H9 (cell line): ENCODE measurements around the gene MSANTD2. TPM values are rescaled to one million over a fixed set of nuclear protein-coding genes. Genes with fewer than 3 reads are reported as not detected.

Experiments
- DNase-seq: peaks from one replicate; pipeline ENCODE4 v3.0.0-alpha.2; 2017
- H2AFZ ChIP-seq: one replicate; pipeline ENCODE4 v1.6.1; 2013; ENCODE audit warnings: mild to moderate bottlenecking, low read length, control low read depth, moderate library complexity
- H2AK5ac ChIP-seq: 2 replicates; pipeline ENCODE4 v1.6.1; 2013; ENCODE audit warnings: low read length, control low read depth, mixed read lengths; ENCODE audit not compliant: insufficient read length
- H2BK120ac ChIP-seq: one replicate; pipeline ENCODE4 v1.6.1; 2013; ENCODE audit warnings: low read depth, mild to moderate bottlenecking, low read length, control low read depth, inconsistent platforms; ENCODE audit not compliant: poor library complexity, severe bottlenecking
- H2BK12ac ChIP-seq: 2 replicates; pipeline ENCODE4 v1.6.1; 2013; ENCODE audit warnings: low read length, control low read depth, mixed read lengths, low read depth; ENCODE audit not compliant: insufficient read length
- H2BK15ac ChIP-seq: 2 replicates; pipeline ENCODE4 v1.6.1; 2013; ENCODE audit warnings: low read depth, low read length, control low read depth
- H2BK20ac ChIP-seq: one replicate; pipeline ENCODE4 v1.6.1; 2013; ENCODE audit warnings: low read depth, mild to moderate bottlenecking, low read length, control low read depth, inconsistent platforms; ENCODE audit not compliant: poor library complexity, severe bottlenecking
- H2BK5ac ChIP-seq: 2 replicates; pipeline ENCODE4 v1.6.1; 2013; ENCODE audit warnings: low read length, control low read depth, mixed read lengths; ENCODE audit not compliant: insufficient read length
- H3K14ac ChIP-seq: 2 replicates; pipeline ENCODE4 v1.6.1; 2013; ENCODE audit warnings: low read length, control low read depth; ENCODE audit not compliant: insufficient read depth
- H3K18ac ChIP-seq: 2 replicates; pipeline ENCODE4 v1.6.1; 2013; ENCODE audit warnings: low read depth, mild to moderate bottlenecking, mixed read lengths, low read length, control low read depth; ENCODE audit not compliant: insufficient read length
- H3K23ac ChIP-seq: 2 replicates; pipeline ENCODE4 v1.6.1; 2013; ENCODE audit warnings: low read length, control low read depth, mixed read lengths, low read depth; ENCODE audit not compliant: insufficient read length
- H3K23me2 ChIP-seq: 2 replicates; pipeline ENCODE4 v1.6.1; 2013; ENCODE audit warnings: low read depth, mild to moderate bottlenecking, mixed read lengths, low read length, control low read depth; ENCODE audit not compliant: insufficient read length, poor library complexity, severe bottlenecking
- H3K27ac ChIP-seq: 2 replicates; pipeline ENCODE4 v1.5.1; 2013; ENCODE audit warnings: low read length, control low read depth, mixed read lengths, low read depth; ENCODE audit not compliant: insufficient read length
- H3K27me3 ChIP-seq: 2 replicates; pipeline ENCODE4 v1.6.1; 2013; ENCODE audit warnings: low read length, control low read depth, inconsistent platforms; ENCODE audit not compliant: insufficient read depth
- H3K4ac ChIP-seq: 2 replicates; pipeline ENCODE4 v1.6.1; 2013; ENCODE audit warnings: low read depth, mild to moderate bottlenecking, control low read depth, inconsistent platforms, low read length, moderate library complexity
- H3K4me1 ChIP-seq: 2 replicates; pipeline ENCODE4 v1.6.1; 2013; ENCODE audit warnings: low read length, control low read depth, inconsistent platforms; ENCODE audit not compliant: insufficient read depth
- H3K4me2 ChIP-seq: 2 replicates; pipeline ENCODE4 v1.6.1; 2013; ENCODE audit warnings: low read length, control low read depth, mixed read lengths; ENCODE audit not compliant: insufficient read length, insufficient read depth
- H3K56ac ChIP-seq: 2 replicates; pipeline ENCODE4 v1.6.1; 2013; ENCODE audit warnings: low read depth, mild to moderate bottlenecking, mixed read lengths, low read length, control low read depth; ENCODE audit not compliant: insufficient read length
- H3K79me1 ChIP-seq: 2 replicates; pipeline ENCODE4 v1.6.1; 2013; ENCODE audit warnings: low read depth, mild to moderate bottlenecking, moderate library complexity, low read length, control low read depth, inconsistent platforms; ENCODE audit not compliant: insufficient read depth, poor library complexity, severe bottlenecking
- H3K79me2 ChIP-seq: 2 replicates; pipeline ENCODE4 v1.6.1; 2013; ENCODE audit warnings: low read length, control low read depth, inconsistent platforms; ENCODE audit not compliant: insufficient read depth
- H3K9ac ChIP-seq: 2 replicates; pipeline ENCODE4 v1.6.1; 2013; ENCODE audit warnings: low read length, control low read depth, mixed read lengths; ENCODE audit not compliant: insufficient read length; ENCODE audit errors: extremely low read depth
- H3K9me3 ChIP-seq: one replicate; pipeline ENCODE4 v1.6.1; 2013; ENCODE audit warnings: low read depth, low read length, inconsistent platforms; ENCODE audit not compliant: control insufficient read depth
- H3T11ph ChIP-seq: one replicate; pipeline ENCODE4 v1.6.1; 2013; ENCODE audit warnings: mild to moderate bottlenecking, low read length, control low read depth, inconsistent platforms
- H4K20me1 ChIP-seq: one replicate; pipeline ENCODE4 v1.6.1; 2013; ENCODE audit not compliant: control insufficient read depth, insufficient read length, insufficient read depth
- H4K5ac ChIP-seq: 2 replicates; pipeline ENCODE4 v1.6.1; 2013; ENCODE audit warnings: low read depth, mild to moderate bottlenecking, mixed read lengths, low read length, control low read depth; ENCODE audit not compliant: insufficient read length
- H4K8ac ChIP-seq: replicated peaks from 2 replicates; pipeline ENCODE4 v1.6.1; 2013; ENCODE audit warnings: low read length, control low read depth, mixed read lengths, low read depth; ENCODE audit not compliant: insufficient read length
- H4K91ac ChIP-seq: 2 replicates; pipeline ENCODE4 v1.6.1; 2013; ENCODE audit warnings: low read depth, mild to moderate bottlenecking, moderate library complexity, mixed read lengths, low read length, control low read depth; ENCODE audit not compliant: insufficient read length
- H3K27ac Mint-ChIP-seq, 3 experiments: 2 replicates in 2 of 3; 3 replicates in 1 of 3; pipeline ENCODE4 v1.8.0; 2020 to 2021; ENCODE audit warnings: mixed read lengths in 3 of 3, mild to moderate bottlenecking in 1 of 3, moderate library complexity in 1 of 3
- H3K27me3 Mint-ChIP-seq: 2 replicates; pipeline ENCODE4 v1.8.0; 2021; ENCODE audit warnings: low read depth, mild to moderate bottlenecking, moderate library complexity, mixed read lengths
- H3K36me3 Mint-ChIP-seq, 3 experiments: 2 replicates in 2 of 3; 3 replicates in 1 of 3; pipeline ENCODE4 v1.8.0; 2020 to 2021; ENCODE audit warnings: low read depth in 3 of 3, mixed read lengths in 3 of 3; ENCODE audit not compliant: insufficient read depth in 1 of 3
- H3K4me1 Mint-ChIP-seq, 2 experiments: 2 replicates each; pipeline ENCODE4 v1.8.0; 2020; ENCODE audit warnings: mixed read lengths in 2 of 2
- H3K4me3 Mint-ChIP-seq, 2 experiments: 2 replicates in 1 of 2; 3 replicates in 1 of 2; pipeline ENCODE4 v1.8.0; 2020 to 2021; ENCODE audit warnings: mild to moderate bottlenecking in 2 of 2, mixed read lengths in 2 of 2, moderate library complexity in 1 of 2
- H3K9me3 Mint-ChIP-seq, 2 experiments: 2 replicates in 1 of 2; 3 replicates in 1 of 2; pipeline ENCODE4 v1.8.0; 2020; ENCODE audit warnings: mild to moderate bottlenecking in 2 of 2, mixed read lengths in 2 of 2, moderate library complexity in 1 of 2
- WGBS: extraction: QIAGEN DNeasy Blood & Tissue Kit; methylation state at CpG from one replicate; pipeline ENCODE4 v1.1.7; 2013; ENCODE audit warnings: missing lambda C conversion rate, low lambda C conversion rate, mixed read lengths; ENCODE audit not compliant: insufficient read length; ENCODE audit errors: extremely low coverage; 5-methylcytosine and 5-hydroxymethylcytosine counted together
- total RNA-seq: library from RNA; stranded (reverse); gene quantifications from 2 replicates; pipeline ENCODE4 v1.2.1, GENCODE V29; 2021
- TF ChIP-seq, protein P1 (sequence below): fragments of 200-600 bp; sonication (generic); conservative IDR thresholded peaks from 3 replicates; pipeline ENCODE4 v1.8.0; 2021; ENCODE audit warnings: antibody characterized with exemption, mild to moderate bottlenecking

MSANTD2 gene
- total RNA-seq, 1 experiment from 2014 or later, result 18.1 TPM

DNA sequence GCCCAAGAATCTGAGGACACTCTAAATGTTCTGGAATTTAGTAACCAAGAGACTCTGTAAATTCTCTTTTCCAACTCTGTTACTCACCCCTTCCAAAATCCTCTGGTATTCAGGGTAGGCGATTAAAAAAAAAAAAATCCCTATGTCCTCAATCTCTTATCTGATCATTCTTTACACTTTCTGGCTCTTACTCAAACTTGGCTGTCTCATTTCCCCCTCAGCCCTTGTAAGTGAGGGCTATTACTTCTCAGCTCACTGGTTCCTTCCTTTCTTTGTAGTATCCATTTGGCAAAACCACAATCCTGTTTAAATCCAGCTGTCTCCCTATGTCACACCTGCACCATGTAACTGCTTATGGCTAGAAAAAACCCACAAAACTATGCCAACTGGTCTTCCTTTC is 12.7 kb upstream of the MSANTD2 start:
- Mint-ChIP-seq H3K4me3 (no peak overlapping the region), H3K27me3 (peaks cover 22% of the 10 kb centered on the region), H3K4me1 (no peaks in the 10 kb centered on the region), H3K36me3 (no peaks in the 10 kb centered on the region; a peak in 1 of 7 replicates), H3K9me3 (no peaks in the 10 kb centered on the region), H3K27ac (no peak overlapping the region; a peak in 1 of 7 replicates)
- H2AFZ ChIP-seq, result no peak overlapping the region
- no peaks in the 10 kb centered on the region for H3K9me3 ChIP-seq
- no peaks in the 10 kb centered on the region for H3K4me1 ChIP-seq
- H3K9ac ChIP-seq, result no peak overlapping the region
- no peaks in the 10 kb centered on the region for H4K20me1 ChIP-seq
- H3K79me2 ChIP-seq, result no peaks in the 10 kb centered on the region
- H4K5ac ChIP-seq, result no peak overlapping the region
- no peak for DNase-seq
- H4K91ac ChIP-seq, result no peak overlapping the region
- no peak overlapping the region for H3K23ac ChIP-seq
- no peak overlapping the region for H2BK120ac ChIP-seq
- no peak overlapping the region for H2AK5ac ChIP-seq
- H3K23me2 ChIP-seq, result no peaks in the 10 kb centered on the region
- H2BK15ac ChIP-seq, result no peak overlapping the region
- H3K79me1 ChIP-seq, result no peaks in the 10 kb centered on the region
- no peak overlapping the region for H3K56ac ChIP-seq
- H2BK12ac ChIP-seq, result no peak overlapping the region
- H3T11ph ChIP-seq, result no peak overlapping the region
- no peak overlapping the region for H3K4me2 ChIP-seq
- TF ChIP-seq, protein P1, sequence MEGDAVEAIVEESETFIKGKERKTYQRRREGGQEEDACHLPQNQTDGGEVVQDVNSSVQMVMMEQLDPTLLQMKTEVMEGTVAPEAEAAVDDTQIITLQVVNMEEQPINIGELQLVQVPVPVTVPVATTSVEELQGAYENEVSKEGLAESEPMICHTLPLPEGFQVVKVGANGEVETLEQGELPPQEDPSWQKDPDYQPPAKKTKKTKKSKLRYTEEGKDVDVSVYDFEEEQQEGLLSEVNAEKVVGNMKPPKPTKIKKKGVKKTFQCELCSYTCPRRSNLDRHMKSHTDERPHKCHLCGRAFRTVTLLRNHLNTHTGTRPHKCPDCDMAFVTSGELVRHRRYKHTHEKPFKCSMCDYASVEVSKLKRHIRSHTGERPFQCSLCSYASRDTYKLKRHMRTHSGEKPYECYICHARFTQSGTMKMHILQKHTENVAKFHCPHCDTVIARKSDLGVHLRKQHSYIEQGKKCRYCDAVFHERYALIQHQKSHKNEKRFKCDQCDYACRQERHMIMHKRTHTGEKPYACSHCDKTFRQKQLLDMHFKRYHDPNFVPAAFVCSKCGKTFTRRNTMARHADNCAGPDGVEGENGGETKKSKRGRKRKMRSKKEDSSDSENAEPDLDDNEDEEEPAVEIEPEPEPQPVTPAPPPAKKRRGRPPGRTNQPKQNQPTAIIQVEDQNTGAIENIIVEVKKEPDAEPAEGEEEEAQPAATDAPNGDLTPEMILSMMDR, result no peak
- no peak overlapping the region for H3K14ac ChIP-seq
- H3K4ac ChIP-seq, result no peak overlapping the region
- no peak overlapping the region for H2BK5ac ChIP-seq
- WGBS, result no CpG with 5 or more reads among the region's 1 CpG
- H3K27ac ChIP-seq, result no peak overlapping the region
- H2BK20ac ChIP-seq, result no peak overlapping the region
- H3K27me3 ChIP-seq, result no peaks in the 10 kb centered on the region
- no peak overlapping the region for H4K8ac ChIP-seq
- no peak overlapping the region for H3K18ac ChIP-seq
